Astrocyte (in vitro differentiated cells and primary cell): Measurements from ENCODE around the gene BPTF. TPM values are rescaled to one million over a fixed set of nuclear protein-coding genes. Genes with fewer than 3 reads are reported as not detected.
"Not testable (repeated sequence)": the region's sequence is repeated elsewhere in the genome, so short reads cannot be mapped to it uniquely, and the experiment has no call there.

Experiments
- DNase-seq: peaks from one replicate; pipeline ENCODE4 v3.0.0-alpha.2; 2010; ENCODE audit warnings: low read depth
- FAIRE-seq: peaks from 2 replicates; lab custom pipeline; 2011; peaks lifted over from hg19 to GRCh38; lab: Jason Lieb, UNC
- H2AFZ ChIP-seq: 2 replicates; pipeline ENCODE4 v1.6.0; 2012; ENCODE audit warnings: low read depth, low read length, inconsistent platforms
- H3K27ac ChIP-seq: 2 replicates; pipeline ENCODE4 v1.5.1; 2011; ENCODE audit warnings: low read depth, low read length, inconsistent platforms
- H3K27me3 ChIP-seq: 2 replicates; pipeline ENCODE4 v1.6.0; 2011; ENCODE audit warnings: low read length, inconsistent platforms; ENCODE audit not compliant: insufficient read depth
- H3K36me3 ChIP-seq: 2 replicates; pipeline ENCODE4 v1.5.1; 2011; ENCODE audit warnings: low read length, inconsistent platforms; ENCODE audit not compliant: insufficient read depth
- H3K4me1 ChIP-seq: 2 replicates; pipeline ENCODE4 v1.5.1; 2011; ENCODE audit warnings: low read length, inconsistent platforms; ENCODE audit not compliant: insufficient read depth
- H3K4me2 ChIP-seq: 2 replicates; pipeline ENCODE4 v1.6.0; 2012; ENCODE audit warnings: low read length, inconsistent platforms
- H3K4me3 ChIP-seq: 2 replicates; pipeline ENCODE4 v1.5.1; 2011; ENCODE audit warnings: low read depth, mild to moderate bottlenecking, low read length, inconsistent platforms; ENCODE audit not compliant: insufficient read depth
- H3K79me2 ChIP-seq: 2 replicates; pipeline ENCODE4 v1.6.0; 2012; ENCODE audit warnings: mild to moderate bottlenecking, low read length, inconsistent platforms; ENCODE audit not compliant: insufficient read depth
- H3K9ac ChIP-seq: 2 replicates; pipeline ENCODE4 v1.6.0; 2012; ENCODE audit warnings: mild to moderate bottlenecking, low read length, inconsistent platforms
- H3K9me3 ChIP-seq: 2 replicates; pipeline ENCODE4 v1.5.1; 2012; ENCODE audit warnings: low read depth, mild to moderate bottlenecking, low read length, inconsistent platforms; ENCODE audit not compliant: insufficient read depth
- H4K20me1 ChIP-seq: 2 replicates; pipeline ENCODE4 v1.6.0; 2012; ENCODE audit warnings: low read length, inconsistent platforms; ENCODE audit not compliant: insufficient read depth
- H3K27ac Mint-ChIP-seq: one replicate; pipeline ENCODE4 v1.8.0; 2021; ENCODE audit warnings: mild to moderate bottlenecking, mixed read lengths; ENCODE audit not compliant: unreplicated experiment
- H3K27me3 Mint-ChIP-seq: one replicate; pipeline ENCODE4 v1.8.0; 2021; ENCODE audit warnings: low read depth, mixed read lengths; ENCODE audit not compliant: unreplicated experiment
- H3K36me3 Mint-ChIP-seq: one replicate; pipeline ENCODE4 v1.8.0; 2021; ENCODE audit warnings: low read depth, mixed read lengths; ENCODE audit not compliant: unreplicated experiment
- H3K4me1 Mint-ChIP-seq: one replicate; pipeline ENCODE4 v1.8.0; 2021; ENCODE audit warnings: low read depth, mixed read lengths; ENCODE audit not compliant: unreplicated experiment
- H3K4me3 Mint-ChIP-seq: one replicate; pipeline ENCODE4 v1.8.0; 2021; ENCODE audit warnings: mild to moderate bottlenecking, moderate library complexity, mixed read lengths; ENCODE audit not compliant: unreplicated experiment
- H3K9me3 Mint-ChIP-seq: one replicate; pipeline ENCODE4 v1.8.0; 2021; ENCODE audit warnings: mild to moderate bottlenecking, mixed read lengths; ENCODE audit not compliant: unreplicated experiment
- EZH2 ChIP-seq: IDR thresholded peaks from 2 replicates; pipeline ENCODE4 v1.6.1; 2012; ENCODE audit warnings: mild to moderate bottlenecking, low read length, inconsistent platforms; ENCODE audit not compliant: insufficient read depth
- total RNA-seq: library from RNA; stranded (reverse); gene quantifications from 2 replicates; pipeline ENCODE4 v1.2.1, GENCODE V29; 2021
- TF ChIP-seq, protein P1 (sequence below): IDR thresholded peaks from 2 replicates; pipeline ENCODE4 v1.5.1; 2011; ENCODE audit warnings: low read depth, mild to moderate bottlenecking, inconsistent platforms, low read length, moderate library complexity; ENCODE audit not compliant: insufficient read depth

The BPTF gene
- total RNA-seq, 1 donor from 2014 or later: 72.7 TPM

DNA sequence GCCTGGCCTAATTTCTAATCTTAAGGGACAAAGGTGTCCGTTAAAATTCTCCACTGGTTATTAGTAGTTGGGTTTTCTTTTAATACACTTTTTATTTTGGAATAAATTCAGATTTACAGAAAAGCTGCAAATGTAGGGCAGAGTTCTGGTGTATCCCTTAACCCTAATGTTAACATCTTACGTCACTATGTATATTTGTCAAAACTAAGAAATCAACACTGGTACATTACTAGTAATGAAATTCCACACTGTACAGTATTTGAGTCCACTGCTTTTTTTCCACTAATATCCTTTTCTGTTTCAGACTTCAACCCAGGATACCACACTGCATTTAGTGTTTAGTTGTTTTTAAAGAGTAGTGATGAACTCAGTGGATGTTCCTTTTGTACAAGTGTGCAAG is 191.5 kb downstream of the BPTF start:
- no peak overlapping the region for H2AFZ ChIP-seq
- FAIRE-seq (no peak), DNase-seq (no peak)
- no peak overlapping the region for H3K27ac ChIP-seq
- Mint-ChIP-seq H3K9me3 (no peaks in the 10 kb centered on the region), H3K4me1 (no peaks in the 10 kb centered on the region), H3K27ac (no peak overlapping the region), H3K27me3 (peaks cover 10% of the 10 kb centered on the region), H3K36me3 (no peaks in the 10 kb centered on the region), H3K4me3 (no peak overlapping the region)
- H3K36me3 ChIP-seq: no peaks in the 10 kb centered on the region
- no peaks in the 10 kb centered on the region for H3K79me2 ChIP-seq
- TF ChIP-seq, protein P1, sequence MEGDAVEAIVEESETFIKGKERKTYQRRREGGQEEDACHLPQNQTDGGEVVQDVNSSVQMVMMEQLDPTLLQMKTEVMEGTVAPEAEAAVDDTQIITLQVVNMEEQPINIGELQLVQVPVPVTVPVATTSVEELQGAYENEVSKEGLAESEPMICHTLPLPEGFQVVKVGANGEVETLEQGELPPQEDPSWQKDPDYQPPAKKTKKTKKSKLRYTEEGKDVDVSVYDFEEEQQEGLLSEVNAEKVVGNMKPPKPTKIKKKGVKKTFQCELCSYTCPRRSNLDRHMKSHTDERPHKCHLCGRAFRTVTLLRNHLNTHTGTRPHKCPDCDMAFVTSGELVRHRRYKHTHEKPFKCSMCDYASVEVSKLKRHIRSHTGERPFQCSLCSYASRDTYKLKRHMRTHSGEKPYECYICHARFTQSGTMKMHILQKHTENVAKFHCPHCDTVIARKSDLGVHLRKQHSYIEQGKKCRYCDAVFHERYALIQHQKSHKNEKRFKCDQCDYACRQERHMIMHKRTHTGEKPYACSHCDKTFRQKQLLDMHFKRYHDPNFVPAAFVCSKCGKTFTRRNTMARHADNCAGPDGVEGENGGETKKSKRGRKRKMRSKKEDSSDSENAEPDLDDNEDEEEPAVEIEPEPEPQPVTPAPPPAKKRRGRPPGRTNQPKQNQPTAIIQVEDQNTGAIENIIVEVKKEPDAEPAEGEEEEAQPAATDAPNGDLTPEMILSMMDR: no peak
- no peak for TF ChIP-seq EZH2
- no peaks in the 10 kb centered on the region for H3K27me3 ChIP-seq
- no peaks in the 10 kb centered on the region for H3K9me3 ChIP-seq
- peaks cover 7% of the 10 kb centered on the region for H3K4me1 ChIP-seq
- H3K4me2 ChIP-seq: no peak overlapping the region
- no peak overlapping the region for H3K9ac ChIP-seq
- no peak overlapping the region for H3K4me3 ChIP-seq
- no peaks in the 10 kb centered on the region for H4K20me1 ChIP-seq

DNA sequence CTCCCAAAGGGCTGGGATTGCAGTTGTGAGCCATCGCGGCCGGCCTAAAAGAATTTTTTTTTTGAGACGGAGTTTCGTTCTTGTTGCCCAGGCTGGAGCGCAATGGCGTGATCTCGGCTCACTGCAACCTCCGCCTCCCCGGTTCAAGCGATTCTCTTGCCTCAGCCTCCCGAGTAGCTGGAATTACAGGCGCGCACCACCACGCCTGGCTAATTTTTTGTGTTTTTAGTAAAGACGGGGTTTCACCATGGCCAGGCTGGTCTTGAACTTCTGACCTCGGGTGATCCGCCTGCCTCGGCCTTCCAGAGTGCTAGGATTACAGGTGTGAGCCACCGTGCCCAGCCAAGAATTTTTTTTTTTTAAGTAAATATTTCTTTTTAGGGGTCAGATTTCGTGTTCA is 193.2 kb downstream of the BPTF start:
- H3K9me3 Mint-ChIP-seq, H3K4me3 Mint-ChIP-seq, H4K20me1 ChIP-seq, H3K4me1 Mint-ChIP-seq, H3K4me1 ChIP-seq, H3K79me2 ChIP-seq, H3K27me3 ChIP-seq, H3K27me3 Mint-ChIP-seq, H3K4me2 ChIP-seq, H3K36me3 ChIP-seq, H3K9me3 ChIP-seq, H3K27ac Mint-ChIP-seq, H3K36me3 Mint-ChIP-seq, DNase-seq, H3K27ac ChIP-seq, H3K9ac ChIP-seq, H3K4me3 ChIP-seq, FAIRE-seq, H2AFZ ChIP-seq: not testable (repeated sequence)

DNA sequence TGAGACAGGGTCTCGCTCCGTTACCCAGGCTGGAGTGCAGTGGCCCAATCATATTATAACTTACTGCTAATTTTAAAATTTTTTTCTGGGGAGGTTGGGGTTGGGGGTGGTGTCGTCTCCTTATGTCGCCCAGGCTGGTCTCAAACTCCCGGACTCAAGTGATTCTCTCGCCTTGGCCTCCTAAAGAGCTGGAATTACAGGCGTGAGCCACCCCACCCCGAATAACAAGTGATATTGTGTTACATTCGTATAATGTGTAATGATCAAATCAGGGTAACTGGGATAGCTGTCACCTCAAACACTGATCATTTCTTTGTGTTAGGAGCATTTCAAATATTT is 194.0 kb downstream of the BPTF start:
- H3K27ac Mint-ChIP-seq: peak overlapping the region; percentile 26
- Histone ChIP-seq H3K4me1 (peaks cover 7% of the 10 kb centered on the region), H3K9ac (no peak overlapping the region), H3K9me3 (no peaks in the 10 kb centered on the region), H4K20me1 (no peaks in the 10 kb centered on the region), H3K27me3 (no peaks in the 10 kb centered on the region), H3K4me2 (peak overlapping the region; percentile 7), H2AFZ (no peak overlapping the region), H3K27ac (no peak overlapping the region), H3K4me3 (no peak overlapping the region), H3K36me3 (no peaks in the 10 kb centered on the region), H3K79me2 (no peaks in the 10 kb centered on the region)
- no peaks in the 10 kb centered on the region for H3K36me3 Mint-ChIP-seq
- H3K4me1 Mint-ChIP-seq: no peaks in the 10 kb centered on the region
- TF ChIP-seq EZH2: no peak
- TF ChIP-seq, protein P1: no peak
- no peak overlapping the region for H3K4me3 Mint-ChIP-seq
- peaks cover 5% of the 10 kb centered on the region for H3K27me3 Mint-ChIP-seq
- DNase-seq (no peak), FAIRE-seq (no peak)
- H3K9me3 Mint-ChIP-seq: no peaks in the 10 kb centered on the region
